Fibroblast of the aortic adventitia (primary cell): Measurements from ENCODE around the gene GPR108. TPM values are rescaled to one million over a fixed set of nuclear protein-coding genes. Genes with fewer than 3 reads are reported as not detected.
"Not testable (repeated sequence)": the region's sequence is repeated elsewhere in the genome, so short reads cannot be mapped to it uniquely, and the experiment has no call there.

Experiments
- DNase-seq: peaks from one replicate; pipeline ENCODE4 v3.0.0-alpha.2; 2010; ENCODE audit warnings: low read depth
- H3K4me3 ChIP-seq: 2 replicates; pipeline ENCODE4 v1.5.1; 2011; ENCODE audit warnings: low read depth, mild to moderate bottlenecking, control low read depth, low read length, moderate library complexity
- total RNA-seq: library from RNA; depleted of rRNA; stranded (reverse); fragments of >200 nt; gene quantifications from 2 replicates; pipeline ENCODE4 v1.2.3, GENCODE V29; 2012; ENCODE audit warnings: low replicate concordance
- TF ChIP-seq, protein P1 (sequence below): IDR thresholded peaks from 2 replicates; pipeline ENCODE4 v1.5.1; 2011; ENCODE audit warnings: mild to moderate bottlenecking, low read length, control low read depth, inconsistent platforms; ENCODE audit not compliant: insufficient read depth

The GPR108 gene
- total RNA-seq, 1 donor, result 32.5 TPM

DNA sequence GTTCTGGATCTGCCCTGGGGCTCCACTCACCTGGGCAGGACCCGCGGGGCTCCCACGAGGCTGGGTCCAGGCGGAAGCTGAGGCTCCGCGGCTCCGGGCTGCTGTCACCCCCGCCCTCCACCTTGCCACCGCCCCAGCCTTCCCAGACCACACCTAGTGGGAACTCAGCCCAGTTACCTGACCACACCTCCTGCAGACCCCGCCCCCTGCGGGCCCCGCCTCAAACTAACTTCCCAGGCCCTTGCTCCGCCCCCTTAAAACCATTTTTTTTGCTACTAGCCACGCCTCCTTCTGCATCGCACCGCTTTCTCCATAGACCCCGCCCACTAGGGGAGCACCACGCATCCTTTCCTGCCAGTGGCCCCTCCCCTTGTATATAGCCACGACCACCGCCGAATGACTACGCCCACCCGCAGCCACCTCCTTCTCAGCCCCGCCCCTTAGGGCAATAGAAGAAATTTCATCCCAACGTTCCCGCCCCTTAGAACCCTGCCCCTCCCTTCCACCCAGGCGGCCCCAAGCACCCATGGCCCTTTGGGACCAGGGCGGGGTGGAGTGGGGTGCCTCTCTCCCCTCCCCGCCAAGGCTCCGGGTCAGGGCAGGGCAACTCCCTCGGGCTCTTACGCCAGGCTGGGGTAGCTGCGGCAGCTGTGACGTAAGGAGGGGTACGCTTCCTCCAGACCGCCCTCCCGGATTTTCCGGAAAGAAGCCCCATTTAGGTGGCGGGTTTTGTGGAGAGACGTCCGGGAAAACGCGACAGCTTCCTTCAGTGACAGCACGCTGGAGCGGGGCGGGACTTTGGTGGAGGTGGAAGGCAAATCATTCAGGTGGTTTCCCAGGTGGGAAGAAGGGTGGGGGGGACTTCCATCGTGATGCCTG lies 30.2 kb upstream of the GPR108 start, which contains the start of gene SH2D3A:
SH2D3A (minus strand) TSS at position 79 of the 879 bp plus-strand sequence. CDS start 3,687 bp downstream, outside the sequence.
- DNase-seq, result no peak
- TF ChIP-seq, protein P1, sequence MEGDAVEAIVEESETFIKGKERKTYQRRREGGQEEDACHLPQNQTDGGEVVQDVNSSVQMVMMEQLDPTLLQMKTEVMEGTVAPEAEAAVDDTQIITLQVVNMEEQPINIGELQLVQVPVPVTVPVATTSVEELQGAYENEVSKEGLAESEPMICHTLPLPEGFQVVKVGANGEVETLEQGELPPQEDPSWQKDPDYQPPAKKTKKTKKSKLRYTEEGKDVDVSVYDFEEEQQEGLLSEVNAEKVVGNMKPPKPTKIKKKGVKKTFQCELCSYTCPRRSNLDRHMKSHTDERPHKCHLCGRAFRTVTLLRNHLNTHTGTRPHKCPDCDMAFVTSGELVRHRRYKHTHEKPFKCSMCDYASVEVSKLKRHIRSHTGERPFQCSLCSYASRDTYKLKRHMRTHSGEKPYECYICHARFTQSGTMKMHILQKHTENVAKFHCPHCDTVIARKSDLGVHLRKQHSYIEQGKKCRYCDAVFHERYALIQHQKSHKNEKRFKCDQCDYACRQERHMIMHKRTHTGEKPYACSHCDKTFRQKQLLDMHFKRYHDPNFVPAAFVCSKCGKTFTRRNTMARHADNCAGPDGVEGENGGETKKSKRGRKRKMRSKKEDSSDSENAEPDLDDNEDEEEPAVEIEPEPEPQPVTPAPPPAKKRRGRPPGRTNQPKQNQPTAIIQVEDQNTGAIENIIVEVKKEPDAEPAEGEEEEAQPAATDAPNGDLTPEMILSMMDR, result no peak
- no peak within 1 kb of the TSS for H3K4me3 ChIP-seq

GRCh38 chr19:6767081-6767356 lies 29.6 kb upstream of the GPR108 start:
- no peak for DNase-seq
- TF ChIP-seq, protein P1, result no peak
- no peak overlapping the region for H3K4me3 ChIP-seq

DNA sequence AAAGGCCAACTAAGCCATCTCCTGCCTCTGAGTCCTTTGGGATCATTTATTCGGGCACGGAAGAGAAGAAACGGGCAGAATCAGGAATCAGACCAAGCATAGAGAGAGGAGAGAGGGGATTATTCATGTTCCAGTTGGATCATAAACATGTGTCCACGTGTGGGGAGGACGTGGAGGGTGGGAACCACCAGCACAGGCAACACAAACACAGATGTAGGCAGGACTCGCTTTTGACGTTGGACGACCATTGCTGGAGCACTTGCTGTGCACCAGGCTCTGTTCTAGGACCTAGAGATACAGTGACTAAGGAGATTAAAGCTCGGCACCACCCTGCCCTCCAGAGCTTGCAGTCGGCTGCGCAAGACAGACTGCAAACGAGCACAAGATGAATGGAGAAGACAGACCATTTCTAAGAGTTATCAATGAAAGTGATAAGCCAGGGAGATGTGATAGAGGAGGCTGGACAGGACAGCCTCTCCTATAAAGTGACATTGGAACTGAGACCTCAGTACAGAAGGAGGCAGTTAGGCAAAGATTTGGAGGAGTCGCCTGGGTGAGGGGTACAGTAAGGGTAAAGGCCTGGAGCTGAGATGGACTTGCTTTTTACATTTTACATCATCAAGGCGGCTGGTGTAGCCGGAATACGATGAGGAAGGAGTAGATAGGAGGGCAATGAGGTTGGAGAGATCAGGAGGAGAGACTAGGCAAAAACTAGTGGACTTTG lies 29.1 kb upstream of the GPR108 start:
- no peak for DNase-seq
- H3K4me3 ChIP-seq, result no peak overlapping the region
- TF ChIP-seq, protein P1, result no peak

GRCh38 chr19:6765738-6766356 lies 28.5 kb upstream of the GPR108 start:
- TF ChIP-seq, protein P1, result no peak
- DNase-seq, result no peak
- H3K4me3 ChIP-seq, result no peak overlapping the region

GRCh38 chr19:6762253-6762797 lies 24.9 kb upstream of the GPR108 start:
- DNase-seq, H3K4me3 ChIP-seq: not testable (repeated sequence)

GRCh38 chr19:6761053-6761676 lies 23.8 kb upstream of the GPR108 start:
- TF ChIP-seq, protein P1, result no peak
- DNase-seq, result no peak
- no peak overlapping the region for H3K4me3 ChIP-seq
